ENCODE results near the gene VTI1A. TPM values are rescaled to one million over a fixed set of nuclear protein-coding genes. Genes with fewer than 3 reads are reported as not detected.

The VTI1A gene
- total and polyA plus RNA-seq, 2 of the 13 experiments (the other 11 are each of a cell fraction or from before 2014, with no cell fraction given): 11.7 to 32.7 TPM

- no peak for TF ChIP-seq SALL2 (CRISPR knock-in tag; IDR thresholded peaks at IDR 0.05)
- TF ChIP-seq ZNF367 (CRISPR knock-in tag; IDR thresholded peaks at IDR 0.05; ENCODE audit: borderline replicate concordance): no peak
- no peak for TF ChIP-seq TBX2 (CRISPR knock-in tag; IDR thresholded peaks at IDR 0.05; ENCODE audit: borderline replicate concordance)
- no peak for TF ChIP-seq BORCS8-MEF2B (CRISPR knock-in tag; IDR thresholded peaks at IDR 0.05)
- no peak for TF ChIP-seq MTA3 (CRISPR knock-in tag; IDR thresholded peaks at IDR 0.05)
These were observed 362.7 kb downstream of the VTI1A start (continued) for GRCh38 chr10:112809736-112810135.

GRCh38 chr10:112810711-112811151 is 363.7 kb downstream of the VTI1A start:
- Histone ChIP-seq H3K27ac (ENCODE audit: extremely low read length, insufficient read depth, low read length) (no peak overlapping the region), H2AFZ (ENCODE audit: low read length) (no peak overlapping the region), H3K9ac (ENCODE audit: insufficient read depth, low read depth, low read length) (no peak overlapping the region), H3K27me3 (ENCODE audit: control insufficient read depth in 1 of 2, insufficient read depth in 2 of 2, low read length in 2 of 2) (no peaks in the 10 kb centered on the region), H3K4me1 (ENCODE audit: insufficient read depth, low read length) (peaks cover 53% of the 10 kb centered on the region), H3K36me3 (replicated peaks in 1 of 2; ENCODE audit: control insufficient read depth in 1 of 2, insufficient read depth in 2 of 2, low read length in 2 of 2) (peaks cover 3 to 7% of the 10 kb centered on the region in 2 experiments; a peak in 2 of 5 replicates), H4K20me1 (ENCODE audit: insufficient read depth, low read length) (no peaks in the 10 kb centered on the region), H3K9me3 (ENCODE audit: low read length) (no peaks in the 10 kb centered on the region), H3K4me2 (ENCODE audit: low read depth, low read length) (no peak overlapping the region), H3K79me2 (ENCODE audit: insufficient read depth, low read length) (no peaks in the 10 kb centered on the region), H3K4me3 (replicated peaks in 1 of 3; ENCODE audit: insufficient read depth in 1 of 3, low read depth in 2 of 3, low read length in 3 of 3) (no peak overlapping the region)
- ChIA-PET POLR2A (interaction anchor here (1.2 kb wide), 1 partner anchor 82 kb away, joined by 5 read pairs; no protein-coding TSS in a partner anchor), CTCF (ENCODE audit: low intra/inter-chr PET ratio, low total read pairs) (no interaction called here)
- intact Hi-C loops (cut with micrococcal nuclease; ENCODE audit: unreplicated experiment) (loop anchor here (5.0 to 10.0 kb wide), 3 partner anchors 88 to 246 kb away; partner anchors contain the start of gene TCF7L2), in situ Hi-C loops (cut with HindIII; ENCODE audit: extremely low pct_ligation_motif_present, low pct_unique_long_range_greater_than_20kb) (loop anchor here (5.0 kb wide), 1 partner anchor 142 kb away; the partner anchor contains the start of gene TCF7L2)
- no peak for FAIRE-seq
- no peak for DNase-seq (ENCODE audit: low spot score)
- no peak for ATAC-seq
- BruUV-seq (replicated peaks): no TSS peak
- WGBS (ENCODE audit: low lambda C conversion rate): 100% methylated on average over 10 of the region's 10 CpGs
- TF ChIP-seq HBP1 (CRISPR knock-in tag; IDR thresholded peaks at IDR 0.05; ENCODE audit: low read depth) (no peak), PRDM10 (CRISPR knock-in tag; IDR thresholded peaks at IDR 0.05; ENCODE audit: low read depth) (no peak), RBFOX2 (IDR thresholded peaks at IDR 0.05; ENCODE audit: low read depth, low read length) (no peak), TFDP2 (CRISPR knock-in tag; IDR thresholded peaks at IDR 0.05) (no peak), FLYWCH1 (CRISPR knock-in tag; IDR thresholded peaks at IDR 0.05) (no peak), KDM5B (CRISPR knock-in tag; IDR thresholded peaks at IDR 0.05; ENCODE audit: borderline replicate concordance) (no peak), TMF1 (CRISPR knock-in tag; IDR thresholded peaks at IDR 0.05; ENCODE audit: low read depth) (no peak), ATF7 (IDR thresholded peaks at IDR 0.05) (no peak), ATF7 (CRISPR knock-in tag; IDR thresholded peaks at IDR 0.05) (no peak), CAMTA2 (CRISPR knock-in tag; IDR thresholded peaks at IDR 0.05; ENCODE audit: borderline replicate concordance) (no peak), MATR3 (CRISPR knock-in tag; IDR thresholded peaks at IDR 0.05) (no peak), IKZF5 (CRISPR knock-in tag; IDR thresholded peaks at IDR 0.05) (no peak)

All from HepG2 (cell line).